ENCODE measurements around the gene TRMT44. TPM values are rescaled to one million over a fixed set of nuclear protein-coding genes. Genes with fewer than 3 reads are reported as not detected.

TRMT44 gene
- total RNA-seq, 2 donors from 2014 or later, result 10.5 to 11.4 TPM

GRCh38 chr4:8394061-8394519, 46.5 kb upstream of the TRMT44 start:
- Histone ChIP-seq H3K27ac (peak overlapping the region; percentile 76 to 79), H3K4me1 (peaks cover 0 to 46% of the 10 kb centered on the region in 2 donors), H3K36me3 (peaks cover 78% of the 10 kb centered on the region), H3K4me3 (no peak overlapping the region), H3K9me3 (no peaks in the 10 kb centered on the region), H3K27me3 (no peaks in the 10 kb centered on the region)
- peak; percentile 90 for DNase-seq (ENCODE audit: low spot score)
- no peak for TF ChIP-seq CTCF (IDR thresholded peaks at IDR 0.05)

- no peak for TF ChIP-seq CTCF (IDR thresholded peaks at IDR 0.05)
- Histone ChIP-seq H3K27me3 (no peaks in the 10 kb centered on the region), H3K4me1 (peaks cover 0 to 46% of the 10 kb centered on the region in 2 donors), H3K4me3 (no peak overlapping the region), H3K27ac (peak overlapping the region; percentile 76 to 79), H3K36me3 (peaks cover 78% of the 10 kb centered on the region), H3K9me3 (no peaks in the 10 kb centered on the region)
- DNase-seq (ENCODE audit: low spot score), result no peak
Measured at GRCh38 chr4:8394806-8395205, 45.8 kb upstream of the TRMT44 start.

GRCh38 chr4:8395504-8396296, 44.9 kb upstream of the TRMT44 start:
- peak overlapping the region in 1 of 2 donors; percentile 76 for H3K27ac ChIP-seq

GRCh38 chr4:8396762-8397406, 43.7 kb upstream of the TRMT44 start:
- no peak overlapping the region for H3K4me3 ChIP-seq
- peaks cover 72% of the 10 kb centered on the region for H3K36me3 ChIP-seq
- peaks cover 0 to 47% of the 10 kb centered on the region in 2 donors for H3K4me1 ChIP-seq
- no peaks in the 10 kb centered on the region for H3K9me3 ChIP-seq
- no peak for TF ChIP-seq CTCF (IDR thresholded peaks at IDR 0.05)
- H3K27me3 ChIP-seq, result no peaks in the 10 kb centered on the region
- DNase-seq (ENCODE audit: low spot score), result no peak
- no peak overlapping the region for H3K27ac ChIP-seq

More at GRCh38 chr4:8395504-8396296, 44.9 kb upstream of the TRMT44 start:
- TF ChIP-seq CTCF (IDR thresholded peaks at IDR 0.05), result no peak
- peaks cover 77% of the 10 kb centered on the region for H3K36me3 ChIP-seq
- no peak overlapping the region for H3K4me3 ChIP-seq
- peaks cover 0 to 46% of the 10 kb centered on the region in 2 donors for H3K4me1 ChIP-seq
- H3K27me3 ChIP-seq, result no peaks in the 10 kb centered on the region
- no peaks in the 10 kb centered on the region for H3K9me3 ChIP-seq
- DNase-seq (ENCODE audit: low spot score), result no peak

- peaks cover 0 to 47% of the 10 kb centered on the region in 2 donors for H3K4me1 ChIP-seq
- H3K4me3 ChIP-seq, result no peak overlapping the region
- no peak for TF ChIP-seq CTCF (IDR thresholded peaks at IDR 0.05)
- no peak overlapping the region for H3K27ac ChIP-seq
- H3K9me3 ChIP-seq, result no peaks in the 10 kb centered on the region
- H3K27me3 ChIP-seq, result no peaks in the 10 kb centered on the region
- no peak for DNase-seq (ENCODE audit: low spot score)
- H3K36me3 ChIP-seq, result peaks cover 60% of the 10 kb centered on the region
Measured at GRCh38 chr4:8398347-8398746, 42.2 kb upstream of the TRMT44 start.

Data from right atrium auricular region (tissue), 2 donors.